MCF 10A (cell line): Measurements from ENCODE around the gene SIPA1. TPM values are rescaled to one million over a fixed set of nuclear protein-coding genes. Genes with fewer than 3 reads are reported as not detected.

Experiments
- BruUV-seq: library from RNA; stranded (reverse); fragments of 400-500 nt; replicated peaks from 2 replicates; lab custom pipeline; 2021; lab: Mats Ljungman, UMichigan
- CTCF ChIA-PET: fragments of 300-600 bp; sonication (Branson Sonifier 250); formaldehyde crosslinking; extraction: SDS; loops from one replicate; lab custom pipeline; 2021; ENCODE audit warnings: antibody characterized with exemption, inconsistent platforms; lab: Yijun Ruan, JAX
- POLR2A ChIA-PET: fragments of 300-600, 350-650 bp; sonication (Branson Sonifier 250); formaldehyde crosslinking; extraction: SDS; loops from one replicate; lab custom pipeline; 2020; ENCODE audit warnings: antibody characterized with exemption, inconsistent platforms; lab: Yijun Ruan, JAX
- DNase-seq: peaks from one replicate; pipeline ENCODE4 v3.0.0-alpha.2; 2018; ENCODE audit not compliant: unreplicated experiment
- H3K27ac Mint-ChIP-seq: one replicate; pipeline ENCODE4 v1.8.0; 2022; ENCODE audit warnings: mild to moderate bottlenecking, low read depth, mixed read lengths; ENCODE audit not compliant: unreplicated experiment
- H3K27me3 Mint-ChIP-seq: one replicate; pipeline ENCODE4 v1.8.0; 2022; ENCODE audit warnings: mixed read lengths; ENCODE audit not compliant: insufficient read depth, unreplicated experiment
- H3K36me3 Mint-ChIP-seq: one replicate; pipeline ENCODE4 v1.8.0; 2022; ENCODE audit warnings: mild to moderate bottlenecking, moderate library complexity, mixed read lengths; ENCODE audit not compliant: insufficient read depth, unreplicated experiment
- H3K4me1 Mint-ChIP-seq: one replicate; pipeline ENCODE4 v1.8.0; 2022; ENCODE audit warnings: mixed read lengths; ENCODE audit not compliant: insufficient read depth, unreplicated experiment
- H3K4me3 Mint-ChIP-seq: one replicate; pipeline ENCODE4 v1.8.0; 2022; ENCODE audit warnings: mild to moderate bottlenecking, moderate library complexity, mixed read lengths; ENCODE audit not compliant: unreplicated experiment
- H3K9me3 Mint-ChIP-seq: one replicate; pipeline ENCODE4 v1.8.0; 2022; ENCODE audit warnings: mixed read lengths; ENCODE audit not compliant: unreplicated experiment
- intact Hi-C: fragments of 100-400 bp; cut with micrococcal nuclease; formaldehyde crosslinking; loops from 2 replicates; pipeline ENCODE4 v1.14.1; 2022
- total RNA-seq: library from RNA; stranded (reverse); gene quantifications from 2 replicates; pipeline ENCODE4 v1.2.3, GENCODE V29; 2022
- TF ChIP-seq, protein P1 (sequence below): fragments of 200-600 bp; IDR thresholded peaks from one replicate; pipeline ENCODE4 v1.8.0; 2022; ENCODE audit warnings: antibody characterized with exemption, mild to moderate bottlenecking; ENCODE audit not compliant: unreplicated experiment

Gene SIPA1
- total RNA-seq, 1 experiment from 2014 or later: 4.9 TPM

- no TSS peak for BruUV-seq
- Mint-ChIP-seq H3K4me3 (no peak overlapping the region), H3K9me3 (no peaks in the 10 kb centered on the region), H3K27ac (no peak overlapping the region), H3K36me3 (peaks cover 6% of the 10 kb centered on the region), H3K4me1 (peaks cover 15% of the 10 kb centered on the region), H3K27me3 (no peaks in the 10 kb centered on the region)
- ChIA-PET CTCF (interaction anchor here (2.8 kb wide), 1 partner anchor 49 kb away, joined by 12 read pairs; no protein-coding TSS in a partner anchor), POLR2A (interaction anchor here (0.7 to 1.5 kb wide), 6 partner anchors 11 to 50 kb away, joined by 3 read pairs; partner anchors contain the start of gene PCNX3)
- intact Hi-C loops: no loop called here
- DNase-seq: no peak
- TF ChIP-seq, protein P1, sequence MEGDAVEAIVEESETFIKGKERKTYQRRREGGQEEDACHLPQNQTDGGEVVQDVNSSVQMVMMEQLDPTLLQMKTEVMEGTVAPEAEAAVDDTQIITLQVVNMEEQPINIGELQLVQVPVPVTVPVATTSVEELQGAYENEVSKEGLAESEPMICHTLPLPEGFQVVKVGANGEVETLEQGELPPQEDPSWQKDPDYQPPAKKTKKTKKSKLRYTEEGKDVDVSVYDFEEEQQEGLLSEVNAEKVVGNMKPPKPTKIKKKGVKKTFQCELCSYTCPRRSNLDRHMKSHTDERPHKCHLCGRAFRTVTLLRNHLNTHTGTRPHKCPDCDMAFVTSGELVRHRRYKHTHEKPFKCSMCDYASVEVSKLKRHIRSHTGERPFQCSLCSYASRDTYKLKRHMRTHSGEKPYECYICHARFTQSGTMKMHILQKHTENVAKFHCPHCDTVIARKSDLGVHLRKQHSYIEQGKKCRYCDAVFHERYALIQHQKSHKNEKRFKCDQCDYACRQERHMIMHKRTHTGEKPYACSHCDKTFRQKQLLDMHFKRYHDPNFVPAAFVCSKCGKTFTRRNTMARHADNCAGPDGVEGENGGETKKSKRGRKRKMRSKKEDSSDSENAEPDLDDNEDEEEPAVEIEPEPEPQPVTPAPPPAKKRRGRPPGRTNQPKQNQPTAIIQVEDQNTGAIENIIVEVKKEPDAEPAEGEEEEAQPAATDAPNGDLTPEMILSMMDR: no peak
Observed at GRCh38 chr11:65590240-65590738, 47.6 kb upstream of the SIPA1 start.

DNA sequence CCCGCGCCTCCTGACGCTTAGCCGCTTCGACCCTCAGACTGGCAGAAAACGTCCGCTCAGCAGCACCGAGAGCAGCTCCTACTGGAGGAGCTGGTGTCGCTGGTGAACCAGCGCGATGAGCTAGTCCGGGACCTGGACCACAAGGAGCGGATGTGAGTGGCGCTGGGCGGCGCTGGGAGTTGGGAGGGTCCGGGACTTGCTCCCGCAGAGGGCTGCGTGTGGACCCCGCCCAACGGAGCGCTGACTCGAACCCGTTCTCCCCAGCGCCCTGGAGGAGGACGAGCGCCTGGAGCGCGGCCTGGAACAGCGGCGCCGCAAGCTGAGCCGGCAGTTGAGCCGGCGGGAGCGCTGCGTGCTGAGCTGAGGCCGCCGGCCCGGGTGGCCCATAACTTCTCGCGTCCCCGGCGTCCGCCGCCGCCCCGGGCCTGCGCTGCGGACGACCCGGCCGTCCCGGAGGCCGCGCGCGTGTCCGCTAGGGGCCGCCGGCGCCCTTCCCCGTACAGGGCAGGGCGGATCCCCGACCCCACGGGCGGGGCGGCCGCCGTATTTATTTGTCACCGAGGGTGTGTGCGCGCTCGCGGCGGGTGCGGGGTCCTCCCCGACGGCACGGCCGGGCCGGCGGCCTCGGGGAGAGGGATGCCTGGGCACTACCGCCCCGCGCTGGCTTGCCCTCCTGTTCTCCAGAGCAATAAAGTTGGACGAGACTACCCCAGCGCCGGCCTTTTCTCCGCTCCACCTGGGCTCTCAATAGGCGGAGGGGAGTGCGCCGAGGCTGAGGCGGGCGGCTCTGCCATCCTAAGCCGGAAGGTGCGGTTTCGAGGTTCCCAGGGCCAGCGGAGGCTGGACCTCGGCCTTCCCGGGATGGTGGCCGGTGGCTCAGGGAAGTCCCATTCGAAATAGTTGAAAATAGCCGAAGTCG, 45.7 kb upstream of the SIPA1 start:
- TF ChIP-seq, protein P1: no peak
- H3K9me3 Mint-ChIP-seq: no peaks in the 10 kb centered on the region
- POLR2A ChIA-PET: interaction anchor here (0.6 to 2.3 kb wide), 4 partner anchors 16 to 37 kb away, joined by 3 to 18 read pairs (median 4); partner anchors contain the start of genes EHBP1L1 and MAP3K11
- peaks cover 15% of the 10 kb centered on the region for H3K4me1 Mint-ChIP-seq
- no peak overlapping the region for H3K27ac Mint-ChIP-seq
- TSS peak; percentile 55 for BruUV-seq
- no peak overlapping the region for H3K4me3 Mint-ChIP-seq
- no peak for DNase-seq
- CTCF ChIA-PET: interaction anchor here (0.7 to 2.6 kb wide), 6 partner anchors 8 to 592 kb away, joined by 3 to 25 read pairs (median 9); no protein-coding TSS in a partner anchor
- H3K27me3 Mint-ChIP-seq: no peaks in the 10 kb centered on the region
- intact Hi-C loops: no loop called here
- H3K36me3 Mint-ChIP-seq: peaks cover 12% of the 10 kb centered on the region

GRCh38 chr11:65592858-65593517, 44.9 kb upstream of the SIPA1 start:
- Mint-ChIP-seq H3K4me3 (no peak overlapping the region), H3K27me3 (no peaks in the 10 kb centered on the region), H3K9me3 (no peaks in the 10 kb centered on the region), H3K36me3 (peaks cover 12% of the 10 kb centered on the region), H3K4me1 (peaks cover 11% of the 10 kb centered on the region), H3K27ac (no peak overlapping the region)
- no peak for DNase-seq
- ChIA-PET CTCF (interaction anchor here (0.7 to 2.6 kb wide), 11 partner anchors 8 to 52 kb away, joined by 3 to 25 read pairs (median 9); partner anchors contain the start of genes EHBP1L1 and FAM89B), POLR2A (interaction anchor here (0.6 to 2.3 kb wide), 5 partner anchors 10 to 37 kb away, joined by 3 to 18 read pairs (median 4); partner anchors contain the start of genes EHBP1L1, FAM89B and MAP3K11)
- TF ChIP-seq, protein P1: no peak
- intact Hi-C loops: no loop called here
- no TSS peak for BruUV-seq
